GM12892 (cell line): Measurements from ENCODE around the gene ZNF503.

Experiments
- POLR2A ChIP-seq: IDR thresholded peaks from 2 replicates; pipeline ENCODE4 v1.6.1; 2011; ENCODE audit warnings: low read depth, low read length, control low read depth
- POLR2AphosphoS5 ChIP-seq: IDR thresholded peaks from 2 replicates; pipeline ENCODE4 v1.6.1; 2011; ENCODE audit warnings: low read depth, low read length, control low read depth
- TAF1 ChIP-seq: IDR thresholded peaks from 2 replicates; pipeline ENCODE4 v1.6.1; 2011; ENCODE audit warnings: low read depth, mild to moderate bottlenecking, control low read depth, low read length, borderline replicate concordance

GRCh38 chr10:75395932-75396630 lies 5.5 kb downstream of the ZNF503 start:
- TF ChIP-seq POLR2A = no peak
- no peak for TF ChIP-seq POLR2AphosphoS5
- TF ChIP-seq TAF1 = no peak
